WTC11 (cell line): ENCODE measurements around the gene OAF. TPM values are rescaled to one million over a fixed set of nuclear protein-coding genes. Genes with fewer than 3 reads are reported as not detected.

Experiments used
- ATAC-seq: fragments of 200-7000 bp; cut with Tn5 transposase; 2 replicates; pipeline ENCODE4 v1.10.0; 2021; ENCODE audit warnings: mild to moderate bottlenecking, moderate library complexity
- CTCF ChIA-PET: fragments of 300-600 bp; sonication (Branson Sonifier 250); formaldehyde crosslinking; loops from one replicate; lab custom pipeline; 2021; ENCODE audit warnings: antibody characterized with exemption; lab: Charles Lee
- POLR2A ChIA-PET: fragments of 350-600 bp; sonication (Branson Sonifier 250); formaldehyde crosslinking; loops from one replicate; lab custom pipeline; 2021; ENCODE audit warnings: antibody characterized with exemption; lab: Charles Lee
- DNase-seq: peaks from one replicate; pipeline ENCODE4 v3.0.0; 2021; ENCODE audit warnings: low spot score
- H3K27ac Mint-ChIP-seq: 2 replicates; pipeline ENCODE4 v1.8.0; 2021; ENCODE audit warnings: mixed read lengths
- H3K27me3 Mint-ChIP-seq: 2 replicates; pipeline ENCODE4 v1.8.0; 2021; ENCODE audit warnings: low read depth, mild to moderate bottlenecking, moderate library complexity, mixed read lengths
- H3K36me3 Mint-ChIP-seq: 2 replicates; pipeline ENCODE4 v1.8.0; 2021; ENCODE audit warnings: mixed read lengths
- H3K4me1 Mint-ChIP-seq: 2 replicates; pipeline ENCODE4 v1.8.0; 2022; ENCODE audit warnings: mixed read lengths
- H3K4me3 Mint-ChIP-seq: 2 replicates; pipeline ENCODE4 v1.8.0; 2021; ENCODE audit warnings: mild to moderate bottlenecking, moderate library complexity, mixed read lengths
- H3K9me3 Mint-ChIP-seq: 2 replicates; pipeline ENCODE4 v1.8.0; 2021; ENCODE audit warnings: mixed read lengths
- CBFB ChIP-seq: sonication (generic); formaldehyde crosslinking; IDR thresholded peaks from 2 replicates; pipeline ENCODE4 v1.8.1; 2022; ENCODE audit warnings: mild to moderate bottlenecking, low read depth, missing genetic modification reagents
- CREB1 ChIP-seq: sonication (generic); formaldehyde crosslinking; IDR thresholded peaks from 2 replicates; pipeline ENCODE4 v1.8.0; 2023; ENCODE audit warnings: mild to moderate bottlenecking, missing genetic modification reagents
- EMX1 ChIP-seq: fragments of 250-450 bp; sonication (Bioruptor Pico); IDR thresholded peaks from 2 replicates; pipeline ENCODE4 v1.8.0; 2021; ENCODE audit warnings: mild to moderate bottlenecking
- FOXK1 ChIP-seq: sonication (generic); formaldehyde crosslinking; IDR thresholded peaks from 2 replicates; pipeline ENCODE4 v1.8.0; 2022; ENCODE audit warnings: mild to moderate bottlenecking, moderate library complexity, missing genetic modification reagents
- NFATC4 ChIP-seq: fragments of 250-450 bp; sonication (Bioruptor Pico); IDR thresholded peaks from 2 replicates; pipeline ENCODE4 v1.9.0; 2021; ENCODE audit warnings: mild to moderate bottlenecking
- OVOL2 ChIP-seq: fragments of 250-450 bp; sonication (Bioruptor Pico); IDR thresholded peaks from 2 replicates; pipeline ENCODE4 v1.9.0; 2021; ENCODE audit warnings: mild to moderate bottlenecking, borderline replicate concordance
- PRRX2 ChIP-seq: fragments of 250-450 bp; sonication (Bioruptor Pico); IDR thresholded peaks from 2 replicates; pipeline ENCODE4 v1.8.0; 2021; ENCODE audit warnings: mild to moderate bottlenecking
- SOX15 ChIP-seq: fragments of 250-450 bp; sonication (Bioruptor Pico); IDR thresholded peaks from 2 replicates; pipeline ENCODE4 v1.9.0; 2021; ENCODE audit warnings: mild to moderate bottlenecking
- SP1 ChIP-seq: sonication (generic); formaldehyde crosslinking; conservative IDR thresholded peaks from 2 replicates; pipeline ENCODE4 v1.8.1; 2022; ENCODE audit warnings: missing genetic modification reagents
- STAT6 ChIP-seq: sonication (generic); formaldehyde crosslinking; conservative IDR thresholded peaks from 2 replicates; pipeline ENCODE4 v1.8.1; 2023; ENCODE audit warnings: mild to moderate bottlenecking, low read depth, missing genetic modification reagents, moderate library complexity
- ZBTB21 ChIP-seq: sonication (generic); formaldehyde crosslinking; IDR thresholded peaks from 2 replicates; pipeline ENCODE4 v1.8.1; 2023; ENCODE audit warnings: mild to moderate bottlenecking, missing genetic modification reagents, borderline replicate concordance
- ZNF232 ChIP-seq: sonication (generic); formaldehyde crosslinking; IDR thresholded peaks from 2 replicates; pipeline ENCODE4 v1.8.0; 2022; ENCODE audit warnings: mild to moderate bottlenecking, missing genetic modification reagents
- total RNA-seq: library from RNA; stranded (reverse); gene quantifications from 3 replicates; pipeline ENCODE4 v1.2.3, GENCODE V29; 2021
- TF ChIP-seq, protein P1 (sequence below): sonication (generic); formaldehyde crosslinking; IDR thresholded peaks from 2 replicates; pipeline ENCODE4 v1.8.1; 2022; ENCODE audit warnings: low read depth, mild to moderate bottlenecking, moderate library complexity, missing genetic modification reagents, borderline replicate concordance
- TF ChIP-seq, protein P2 (sequence below): sonication (generic); formaldehyde crosslinking; IDR thresholded peaks from 2 replicates; pipeline ENCODE4 v1.8.1; 2023; ENCODE audit warnings: mild to moderate bottlenecking, missing genetic modification reagents, borderline replicate concordance
- TF ChIP-seq, protein P3 (sequence below): sonication (generic); formaldehyde crosslinking; IDR thresholded peaks from 2 replicates; pipeline ENCODE4 v1.8.0; 2022; ENCODE audit warnings: mild to moderate bottlenecking, missing genetic modification reagents
- TF ChIP-seq, protein P4 (sequence below): sonication (generic); formaldehyde crosslinking; IDR thresholded peaks from 2 replicates; pipeline ENCODE4 v1.8.1; 2023; ENCODE audit warnings: mild to moderate bottlenecking, missing genetic modification reagents, moderate library complexity
- TF ChIP-seq, protein P5 (sequence below): fragments of 250-450 bp; sonication (Bioruptor Pico); IDR thresholded peaks from 2 replicates; pipeline ENCODE4 v1.9.0; 2021; ENCODE audit warnings: mild to moderate bottlenecking

Gene OAF
- total RNA-seq, 1 experiment from 2014 or later = 5.6 TPM

GRCh38 chr11:120196826-120197225, 14.0 kb upstream of the OAF start:
- ATAC-seq (no peak), DNase-seq (no peak)
- Mint-ChIP-seq H3K9me3 (no peaks in the 10 kb centered on the region), H3K4me3 (no peak overlapping the region), H3K36me3 (no peaks in the 10 kb centered on the region), H3K27me3 (peaks cover 73% of the 10 kb centered on the region), H3K4me1 (peaks cover 47% of the 10 kb centered on the region), H3K27ac (no peak overlapping the region)
- TF ChIP-seq SP1 (CRISPR knock-in tag) (no peak), CBFB (CRISPR knock-in tag) (no peak), ZBTB21 (CRISPR knock-in tag) (no peak)
- TF ChIP-seq, protein P1, sequence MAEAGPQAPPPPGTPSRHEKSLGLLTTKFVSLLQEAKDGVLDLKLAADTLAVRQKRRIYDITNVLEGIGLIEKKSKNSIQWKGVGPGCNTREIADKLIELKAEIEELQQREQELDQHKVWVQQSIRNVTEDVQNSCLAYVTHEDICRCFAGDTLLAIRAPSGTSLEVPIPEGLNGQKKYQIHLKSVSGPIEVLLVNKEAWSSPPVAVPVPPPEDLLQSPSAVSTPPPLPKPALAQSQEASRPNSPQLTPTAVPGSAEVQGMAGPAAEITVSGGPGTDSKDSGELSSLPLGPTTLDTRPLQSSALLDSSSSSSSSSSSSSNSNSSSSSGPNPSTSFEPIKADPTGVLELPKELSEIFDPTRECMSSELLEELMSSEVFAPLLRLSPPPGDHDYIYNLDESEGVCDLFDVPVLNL (CRISPR knock-in tag) = no peak
- TF ChIP-seq, protein P2, sequence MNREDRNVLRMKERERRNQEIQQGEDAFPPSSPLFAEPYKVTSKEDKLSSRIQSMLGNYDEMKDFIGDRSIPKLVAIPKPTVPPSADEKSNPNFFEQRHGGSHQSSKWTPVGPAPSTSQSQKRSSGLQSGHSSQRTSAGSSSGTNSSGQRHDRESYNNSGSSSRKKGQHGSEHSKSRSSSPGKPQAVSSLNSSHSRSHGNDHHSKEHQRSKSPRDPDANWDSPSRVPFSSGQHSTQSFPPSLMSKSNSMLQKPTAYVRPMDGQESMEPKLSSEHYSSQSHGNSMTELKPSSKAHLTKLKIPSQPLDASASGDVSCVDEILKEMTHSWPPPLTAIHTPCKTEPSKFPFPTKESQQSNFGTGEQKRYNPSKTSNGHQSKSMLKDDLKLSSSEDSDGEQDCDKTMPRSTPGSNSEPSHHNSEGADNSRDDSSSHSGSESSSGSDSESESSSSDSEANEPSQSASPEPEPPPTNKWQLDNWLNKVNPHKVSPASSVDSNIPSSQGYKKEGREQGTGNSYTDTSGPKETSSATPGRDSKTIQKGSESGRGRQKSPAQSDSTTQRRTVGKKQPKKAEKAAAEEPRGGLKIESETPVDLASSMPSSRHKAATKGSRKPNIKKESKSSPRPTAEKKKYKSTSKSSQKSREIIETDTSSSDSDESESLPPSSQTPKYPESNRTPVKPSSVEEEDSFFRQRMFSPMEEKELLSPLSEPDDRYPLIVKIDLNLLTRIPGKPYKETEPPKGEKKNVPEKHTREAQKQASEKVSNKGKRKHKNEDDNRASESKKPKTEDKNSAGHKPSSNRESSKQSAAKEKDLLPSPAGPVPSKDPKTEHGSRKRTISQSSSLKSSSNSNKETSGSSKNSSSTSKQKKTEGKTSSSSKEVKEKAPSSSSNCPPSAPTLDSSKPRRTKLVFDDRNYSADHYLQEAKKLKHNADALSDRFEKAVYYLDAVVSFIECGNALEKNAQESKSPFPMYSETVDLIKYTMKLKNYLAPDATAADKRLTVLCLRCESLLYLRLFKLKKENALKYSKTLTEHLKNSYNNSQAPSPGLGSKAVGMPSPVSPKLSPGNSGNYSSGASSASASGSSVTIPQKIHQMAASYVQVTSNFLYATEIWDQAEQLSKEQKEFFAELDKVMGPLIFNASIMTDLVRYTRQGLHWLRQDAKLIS (CRISPR knock-in tag) = no peak
- ChIA-PET POLR2A (interaction anchor here (1.0 kb wide), 1 partner anchor 27 kb away, joined by 3 read pairs; no protein-coding TSS in a partner anchor), CTCF (interaction anchor here (0.7 to 11.0 kb wide), 13 partner anchors 9 to 454 kb away, joined by 3 to 109 read pairs (median 4); no protein-coding TSS in a partner anchor)

GRCh38 chr11:120197251-120197891, 13.5 kb upstream of the OAF start:
- no peak overlapping the region; the same call in 1 of the 2 replicates for H3K4me3 Mint-ChIP-seq
- peaks cover 47% of the 10 kb centered on the region for H3K4me1 Mint-ChIP-seq
- POLR2A ChIA-PET = interaction anchor here (1.0 kb wide), 1 partner anchor 28 kb away, joined by 3 read pairs; no protein-coding TSS in a partner anchor
- CTCF ChIA-PET = interaction anchor here (0.6 to 11.0 kb wide), 13 partner anchors 10 to 306 kb away, joined by 3 to 109 read pairs (median 4); no protein-coding TSS in a partner anchor
- no peak overlapping the region for H3K27ac Mint-ChIP-seq
- peaks cover 79% of the 10 kb centered on the region for H3K27me3 Mint-ChIP-seq
- H3K36me3 Mint-ChIP-seq = no peaks in the 10 kb centered on the region
- ATAC-seq = peak; percentile 70
- DNase-seq = no peak
- no peaks in the 10 kb centered on the region for H3K9me3 Mint-ChIP-seq
- TF ChIP-seq PRRX2 (no peak), FOXK1 (CRISPR knock-in tag) (no peak), ZNF232 (CRISPR knock-in tag) (no peak), OVOL2 (no peak), STAT6 (no peak), SOX15 (CRISPR knock-in tag) (no peak), EMX1 (no peak), NFATC4 (CRISPR knock-in tag) (no peak), CREB1 (CRISPR knock-in tag) (no peak)
- TF ChIP-seq, protein P2 (CRISPR knock-in tag) = no peak
- TF ChIP-seq, protein P3, sequence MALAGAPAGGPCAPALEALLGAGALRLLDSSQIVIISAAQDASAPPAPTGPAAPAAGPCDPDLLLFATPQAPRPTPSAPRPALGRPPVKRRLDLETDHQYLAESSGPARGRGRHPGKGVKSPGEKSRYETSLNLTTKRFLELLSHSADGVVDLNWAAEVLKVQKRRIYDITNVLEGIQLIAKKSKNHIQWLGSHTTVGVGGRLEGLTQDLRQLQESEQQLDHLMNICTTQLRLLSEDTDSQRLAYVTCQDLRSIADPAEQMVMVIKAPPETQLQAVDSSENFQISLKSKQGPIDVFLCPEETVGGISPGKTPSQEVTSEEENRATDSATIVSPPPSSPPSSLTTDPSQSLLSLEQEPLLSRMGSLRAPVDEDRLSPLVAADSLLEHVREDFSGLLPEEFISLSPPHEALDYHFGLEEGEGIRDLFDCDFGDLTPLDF (CRISPR knock-in tag) = no peak
- TF ChIP-seq, protein P4, sequence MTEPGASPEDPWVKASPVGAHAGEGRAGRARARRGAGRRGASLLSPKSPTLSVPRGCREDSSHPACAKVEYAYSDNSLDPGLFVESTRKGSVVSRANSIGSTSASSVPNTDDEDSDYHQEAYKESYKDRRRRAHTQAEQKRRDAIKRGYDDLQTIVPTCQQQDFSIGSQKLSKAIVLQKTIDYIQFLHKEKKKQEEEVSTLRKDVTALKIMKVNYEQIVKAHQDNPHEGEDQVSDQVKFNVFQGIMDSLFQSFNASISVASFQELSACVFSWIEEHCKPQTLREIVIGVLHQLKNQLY (CRISPR knock-in tag) = no peak
- TF ChIP-seq, protein P5, sequence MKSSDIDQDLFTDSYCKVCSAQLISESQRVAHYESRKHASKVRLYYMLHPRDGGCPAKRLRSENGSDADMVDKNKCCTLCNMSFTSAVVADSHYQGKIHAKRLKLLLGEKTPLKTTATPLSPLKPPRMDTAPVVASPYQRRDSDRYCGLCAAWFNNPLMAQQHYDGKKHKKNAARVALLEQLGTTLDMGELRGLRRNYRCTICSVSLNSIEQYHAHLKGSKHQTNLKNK (CRISPR knock-in tag) = no peak
